BLaER1 (cell line): ENCODE measurements around the gene SOD1.
A peak's percentile ranks its signal among the peaks of the same experiment; 100 is the strongest.
"Not testable (repeated sequence)": the region's sequence is repeated elsewhere in the genome, so short reads cannot be mapped to it uniquely, and the experiment has no call there.

ENCODE experiments used
- H3K27ac ChIP-seq: shearing (Covaris generic); formaldehyde crosslinking; 2 replicates; pipeline ENCODE4 v1.8.1; 2022
- H3K27me3 ChIP-seq: shearing (Covaris generic); formaldehyde crosslinking; 2 replicates; pipeline ENCODE4 v1.8.1; 2022
- H3K36me3 ChIP-seq: shearing (Covaris generic); formaldehyde crosslinking; 2 replicates; pipeline ENCODE4 v1.8.1; 2022
- H3K4me1 ChIP-seq: shearing (Covaris generic); formaldehyde crosslinking; 2 replicates; pipeline ENCODE4 v1.8.1; 2022
- H3K4me2 ChIP-seq: shearing (Covaris generic); formaldehyde crosslinking; 2 replicates; pipeline ENCODE4 v1.8.1; 2022
- H3K4me3 ChIP-seq: shearing (Covaris generic); formaldehyde crosslinking; 2 replicates; pipeline ENCODE4 v1.8.1; 2022
- H3K9ac ChIP-seq: shearing (Covaris generic); formaldehyde crosslinking; 2 replicates; pipeline ENCODE4 v1.8.1; 2022
- H3K9me3 ChIP-seq: shearing (Covaris generic); formaldehyde crosslinking; 2 replicates; pipeline ENCODE4 v1.8.1; 2022
- H4K20me1 ChIP-seq: shearing (Covaris generic); formaldehyde crosslinking; 2 replicates; pipeline ENCODE4 v1.8.1; 2022
- Cebpa-rat ChIP-seq: shearing (Covaris generic); IDR thresholded peaks from 2 replicates; pipeline ENCODE4 v1.8.1; 2022

Gene SOD1

DNA sequence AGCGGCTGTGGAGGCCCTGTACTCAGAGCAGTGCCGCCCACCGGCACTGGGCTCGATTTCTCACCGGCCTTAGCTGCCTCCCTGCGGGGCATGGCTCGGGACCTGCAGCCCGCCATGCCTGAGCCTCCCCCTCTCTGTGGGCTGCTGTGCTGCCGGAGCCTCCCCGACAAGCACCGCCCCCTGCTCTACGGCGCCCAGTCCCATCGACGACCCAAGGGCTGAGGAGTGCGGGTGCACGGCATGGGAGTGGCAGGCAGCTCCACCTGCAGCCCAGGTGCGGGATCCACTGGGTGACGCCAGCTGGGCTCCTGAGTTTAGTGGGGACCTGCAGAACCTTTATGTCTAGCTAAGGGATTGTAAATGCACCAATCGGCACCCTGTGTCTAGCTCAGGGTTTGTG is 5.2 kb upstream of the SOD1 start:
- H3K9me3 ChIP-seq: peaks cover 37% of the 10 kb centered on the region
- peaks cover 26% of the 10 kb centered on the region for H3K4me1 ChIP-seq
- no peak for TF ChIP-seq Cebpa-rat
- peak overlapping the region; percentile 74 for H3K4me2 ChIP-seq
- H3K27ac ChIP-seq: no peak overlapping the region
- H3K36me3 ChIP-seq: no peaks in the 10 kb centered on the region
- H3K27me3 ChIP-seq: no peaks in the 10 kb centered on the region
- no peak overlapping the region for H3K9ac ChIP-seq
- H4K20me1 ChIP-seq: no peaks in the 10 kb centered on the region
- no peak overlapping the region for H3K4me3 ChIP-seq

DNA sequence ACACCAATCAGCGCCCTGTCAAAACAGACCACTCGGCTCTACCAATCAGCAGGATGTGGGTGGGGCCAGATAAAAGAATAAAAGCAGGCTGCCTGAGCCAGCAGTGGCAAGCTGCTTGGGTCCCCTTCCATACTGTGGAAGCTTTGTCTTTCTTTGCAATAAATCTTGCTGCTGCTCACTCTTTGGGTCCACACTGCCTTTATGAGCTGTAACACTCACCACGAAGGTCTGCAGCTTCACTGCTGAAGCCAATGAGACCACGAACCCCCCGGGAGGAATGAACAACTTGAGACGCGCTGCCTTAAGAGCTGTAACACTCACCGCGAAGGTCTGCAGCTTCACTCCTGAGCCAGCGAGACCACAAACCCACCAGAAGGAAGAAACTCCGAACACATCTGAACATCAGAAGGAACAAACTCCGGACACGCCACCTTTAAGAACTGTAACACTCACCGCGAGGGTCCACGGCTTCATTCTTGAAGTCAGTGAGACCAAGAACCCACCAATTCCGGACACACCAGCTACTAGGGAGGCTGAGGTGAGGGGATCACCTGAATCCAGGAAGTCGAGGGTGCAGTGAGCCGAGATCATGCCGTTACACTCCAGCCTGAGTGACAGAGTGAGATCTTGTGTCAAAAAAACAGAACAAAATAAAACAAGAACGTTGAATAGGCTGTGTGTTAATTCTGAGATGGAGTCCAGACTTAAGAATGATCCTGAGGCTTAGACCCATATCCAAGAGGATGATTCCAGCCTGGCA is 4.5 kb upstream of the SOD1 start:
- Histone ChIP-seq H3K4me2 (peak overlapping the region; percentile 74), H3K9me3 (peaks cover 31% of the 10 kb centered on the region), H3K27ac (0 out of 2 replicates have a peak overlapping the region, but pooled peaks have one; percentile 41), H3K4me1 (peaks cover 26% of the 10 kb centered on the region), H3K4me3 (peak overlapping the region; percentile 43)
- H4K20me1 ChIP-seq, H3K27me3 ChIP-seq, H3K9ac ChIP-seq, H3K36me3 ChIP-seq: not testable (repeated sequence)

GRCh38 chr21:31656199-31657095 is 3.0 kb upstream of the SOD1 start:
- Histone ChIP-seq H3K9ac (no peak overlapping the region), H3K27me3 (no peaks in the 10 kb centered on the region), H3K36me3 (peaks cover 3% of the 10 kb centered on the region), H3K27ac (no peak overlapping the region), H3K9me3 (peaks cover 21% of the 10 kb centered on the region), H3K4me3 (no peak overlapping the region), H4K20me1 (peaks cover 16% of the 10 kb centered on the region), H3K4me1 (peaks cover 37% of the 10 kb centered on the region), H3K4me2 (no peak overlapping the region)
- TF ChIP-seq Cebpa-rat: no peak

DNA sequence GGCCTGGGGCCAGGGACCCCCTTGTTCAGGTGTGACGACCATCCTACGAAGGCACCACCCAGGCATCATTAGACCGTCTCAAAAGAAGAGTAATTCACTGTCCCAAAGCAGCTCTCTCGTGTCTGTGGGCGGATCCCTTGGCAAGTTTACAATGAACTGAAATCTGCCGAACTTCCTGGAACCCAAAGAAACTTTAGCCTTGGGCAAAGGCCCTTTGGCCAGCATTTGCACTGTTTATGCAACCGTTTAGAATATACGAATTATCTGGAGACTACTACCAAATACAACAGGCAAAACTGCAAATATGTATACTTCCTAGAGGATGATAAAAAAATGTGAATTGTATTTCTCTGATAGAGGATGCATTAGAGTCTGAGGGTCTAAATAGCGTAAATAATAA is 1.4 kb upstream of the SOD1 start:
- H3K9me3 ChIP-seq: peaks cover 18% of the 10 kb centered on the region; the same call in 1 of the 2 replicates
- peaks cover 17% of the 10 kb centered on the region for H3K36me3 ChIP-seq
- no peak overlapping the region for H3K4me3 ChIP-seq
- peaks cover 53% of the 10 kb centered on the region for H3K4me1 ChIP-seq
- no peaks in the 10 kb centered on the region for H3K27me3 ChIP-seq
- no peak overlapping the region for H3K9ac ChIP-seq
- no peak for TF ChIP-seq Cebpa-rat
- peaks cover 32% of the 10 kb centered on the region for H4K20me1 ChIP-seq
- no peak overlapping the region for H3K27ac ChIP-seq
- H3K4me2 ChIP-seq: no peak overlapping the region

DNA sequence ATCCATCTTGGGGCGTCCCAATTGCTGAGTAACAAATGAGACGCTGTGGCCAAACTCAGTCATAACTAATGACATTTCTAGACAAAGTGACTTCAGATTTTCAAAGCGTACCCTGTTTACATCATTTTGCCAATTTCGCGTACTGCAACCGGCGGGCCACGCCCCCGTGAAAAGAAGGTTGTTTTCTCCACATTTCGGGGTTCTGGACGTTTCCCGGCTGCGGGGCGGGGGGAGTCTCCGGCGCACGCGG is 282 bp upstream of the SOD1 start:
- Histone ChIP-seq H3K9me3 (peaks cover 10% of the 10 kb centered on the region; the same call in 1 of the 2 replicates), H3K4me1 (peaks cover 64% of the 10 kb centered on the region), H3K27me3 (no peaks in the 10 kb centered on the region), H3K9ac (peak overlapping the region; percentile 95), H4K20me1 (peaks cover 43% of the 10 kb centered on the region), H3K36me3 (peaks cover 29% of the 10 kb centered on the region), H3K27ac (no peak overlapping the region; the same call in 1 of the 2 replicates), H3K4me3 (peak overlapping the region; percentile 95), H3K4me2 (peak overlapping the region; percentile 77)
- TF ChIP-seq Cebpa-rat: no peak

- peaks cover 53% of the 10 kb centered on the region for H4K20me1 ChIP-seq
- TF ChIP-seq Cebpa-rat: no peak
- H3K9me3 ChIP-seq: 0 out of 2 replicates have a peak, but pooled peaks cover 7% of the 10 kb centered on the region
- H3K9ac ChIP-seq: peak overlapping the region; percentile 95
- H3K4me3 ChIP-seq: peak overlapping the region; percentile 95
- H3K4me2 ChIP-seq: peak overlapping the region; percentile 77
- H3K36me3 ChIP-seq: peaks cover 36% of the 10 kb centered on the region
- H3K4me1 ChIP-seq: peaks cover 64% of the 10 kb centered on the region
- peak overlapping the region; percentile 93 for H3K27ac ChIP-seq
- no peaks in the 10 kb centered on the region for H3K27me3 ChIP-seq
Measured at GRCh38 chr21:31660259-31660565, 719 bp downstream of the SOD1 start.

DNA sequence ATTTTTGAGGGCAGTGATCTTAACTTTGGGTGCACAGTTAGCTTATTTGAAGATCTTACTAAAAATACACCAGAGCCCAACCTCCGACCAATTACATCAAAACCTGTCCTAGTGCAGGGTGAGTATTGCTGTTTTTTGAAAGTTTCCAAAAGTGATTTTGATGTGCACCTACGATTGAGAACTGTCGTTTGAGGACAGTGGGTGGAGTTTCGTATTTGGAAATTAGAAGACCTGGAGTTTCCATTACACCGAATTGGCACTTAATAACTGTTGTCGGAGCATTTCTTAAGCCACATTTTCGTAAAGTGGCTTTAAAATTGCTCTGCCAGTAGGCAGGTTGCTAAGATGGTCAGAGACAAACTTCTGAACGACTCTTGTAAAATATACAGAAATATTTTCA is 1.1 kb downstream of the SOD1 start:
- Histone ChIP-seq H3K4me3 (peak overlapping the region; percentile 95), H3K27me3 (no peaks in the 10 kb centered on the region), H3K9me3 (0 out of 2 replicates have a peak, but pooled peaks cover 7% of the 10 kb centered on the region), H3K4me2 (peak overlapping the region; percentile 77), H4K20me1 (peaks cover 57% of the 10 kb centered on the region), H3K9ac (peak overlapping the region; percentile 95), H3K27ac (peak overlapping the region; percentile 93), H3K36me3 (peaks cover 40% of the 10 kb centered on the region), H3K4me1 (peaks cover 64% of the 10 kb centered on the region)
- TF ChIP-seq Cebpa-rat: no peak

DNA sequence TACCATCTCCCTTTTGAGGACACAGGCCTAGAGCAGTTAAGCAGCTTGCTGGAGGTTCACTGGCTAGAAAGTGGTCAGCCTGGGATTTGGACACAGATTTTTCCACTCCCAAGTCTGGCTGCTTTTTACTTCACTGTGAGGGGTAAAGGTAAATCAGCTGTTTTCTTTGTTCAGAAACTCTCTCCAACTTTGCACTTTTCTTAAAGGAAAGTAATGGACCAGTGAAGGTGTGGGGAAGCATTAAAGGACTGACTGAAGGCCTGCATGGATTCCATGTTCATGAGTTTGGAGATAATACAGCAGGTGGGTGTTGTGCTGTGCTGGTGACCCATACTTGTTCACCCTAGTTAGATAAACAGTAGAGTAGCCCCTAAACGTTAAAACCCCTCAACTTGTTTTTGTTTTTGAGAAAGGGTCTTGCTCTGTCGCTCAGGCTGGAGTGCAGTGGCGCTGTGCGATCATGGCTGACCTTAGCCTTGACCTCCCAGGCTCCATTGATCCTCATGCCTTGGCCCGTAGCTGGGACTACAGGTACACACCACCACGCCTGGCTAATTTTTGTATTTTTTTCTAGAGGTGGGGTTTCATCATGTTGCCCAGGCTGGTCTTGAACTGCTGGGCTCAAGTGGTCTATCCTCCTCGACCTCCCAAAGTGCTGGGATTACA is 4.2 kb downstream of the SOD1 start:
- Histone ChIP-seq H3K27me3 (no peaks in the 10 kb centered on the region), H3K9me3 (no peaks in the 10 kb centered on the region), H3K4me2 (peak overlapping the region; percentile 21; the same call in 1 of the 2 replicates), H3K9ac (no peak overlapping the region), H3K36me3 (peaks cover 71% of the 10 kb centered on the region), H3K4me1 (peaks cover 72% of the 10 kb centered on the region), H3K4me3 (no peak overlapping the region), H3K27ac (no peak overlapping the region), H4K20me1 (peaks cover 86% of the 10 kb centered on the region)
- TF ChIP-seq Cebpa-rat: no peak

- no peak overlapping the region for H3K4me2 ChIP-seq
- no peak overlapping the region for H3K4me3 ChIP-seq
- TF ChIP-seq Cebpa-rat: no peak
- peaks cover 88% of the 10 kb centered on the region for H3K36me3 ChIP-seq
- no peak overlapping the region for H3K27ac ChIP-seq
- H3K27me3 ChIP-seq: no peaks in the 10 kb centered on the region
- peaks cover 67% of the 10 kb centered on the region for H3K4me1 ChIP-seq
- no peak overlapping the region; the same call in 1 of the 2 replicates for H3K9ac ChIP-seq
- H3K9me3 ChIP-seq: no peaks in the 10 kb centered on the region
- peaks cover 92% of the 10 kb centered on the region for H4K20me1 ChIP-seq
Measured at GRCh38 chr21:31665397-31665796, 5.9 kb downstream of the SOD1 start.

- not testable (repeated sequence) for H3K27ac ChIP-seq, H3K4me3 ChIP-seq, H3K9ac ChIP-seq, H3K9me3 ChIP-seq, H3K27me3 ChIP-seq, H3K4me2 ChIP-seq
- Histone ChIP-seq H3K36me3 (peaks cover 89% of the 10 kb centered on the region), H3K4me1 (peaks cover 63% of the 10 kb centered on the region), H4K20me1 (peaks cover 88% of the 10 kb centered on the region)
Measured at GRCh38 chr21:31665869-31666268, 6.4 kb downstream of the SOD1 start.
